GM18858 (cell line): Measurements from ENCODE around the gene CTSW.

ENCODE experiments used
- ATAC-seq: cut with Tn5 transposase; IDR thresholded peaks from one replicate; pipeline ENCODE4 v1.9.1; 2021; ENCODE audit not compliant: unreplicated experiment

Gene CTSW

DNA sequence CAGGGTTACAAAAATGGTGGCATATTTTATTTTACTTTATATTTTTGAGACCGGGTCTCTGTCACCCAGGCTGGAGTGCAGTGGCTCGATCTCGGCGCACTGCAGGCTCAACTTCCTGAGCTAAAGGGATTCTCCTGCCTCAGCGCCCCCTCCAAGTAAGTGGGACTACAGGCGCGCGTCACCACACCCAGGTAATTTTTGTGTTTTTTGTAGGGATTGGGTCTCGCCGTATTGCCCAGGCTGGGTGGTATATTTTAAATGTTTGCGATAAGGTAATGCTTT, 21.2 kb downstream of the CTSW start:
- no peak for ATAC-seq

DNA sequence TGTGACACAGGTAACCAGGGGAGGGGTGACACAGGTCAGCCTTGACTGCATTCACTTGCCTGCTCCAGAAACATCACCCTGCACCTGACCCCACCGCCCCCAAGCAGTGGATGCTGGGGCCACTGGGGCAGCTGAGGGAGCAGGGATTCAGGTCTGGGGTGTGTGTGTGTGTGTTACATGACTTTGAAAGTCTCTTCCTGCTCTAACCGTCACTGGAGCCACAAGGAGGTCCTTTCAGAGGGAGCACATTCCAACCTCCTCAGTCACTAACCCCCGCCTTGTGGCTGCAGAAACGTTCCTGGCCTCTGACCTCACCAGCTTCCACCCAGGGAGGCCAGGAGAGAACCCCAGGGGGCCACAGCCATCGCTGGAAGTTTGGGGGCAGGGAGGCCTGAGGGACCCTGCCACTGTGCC, 23.4 kb downstream of the CTSW start:
- ATAC-seq, result no peak

DNA sequence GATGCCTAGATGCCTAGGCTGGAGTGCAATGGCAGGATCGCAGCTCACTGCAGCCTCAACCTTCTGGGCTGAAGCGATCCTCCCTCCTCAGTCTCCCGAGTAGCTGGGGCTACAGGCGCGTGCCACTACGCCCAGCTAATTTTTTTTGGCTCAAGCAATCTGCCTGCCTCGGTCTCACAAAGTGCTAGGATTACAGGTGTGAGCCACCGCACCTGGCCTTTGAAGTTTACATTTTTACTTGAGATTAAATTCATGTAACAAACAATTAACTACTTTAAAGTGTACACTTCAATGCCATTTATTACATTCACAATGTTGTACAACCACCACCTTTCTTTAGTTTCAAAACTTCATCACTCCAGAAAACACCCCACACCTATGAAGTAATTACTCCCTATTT, 24.1 kb downstream of the CTSW start:
- no peak for ATAC-seq

DNA sequence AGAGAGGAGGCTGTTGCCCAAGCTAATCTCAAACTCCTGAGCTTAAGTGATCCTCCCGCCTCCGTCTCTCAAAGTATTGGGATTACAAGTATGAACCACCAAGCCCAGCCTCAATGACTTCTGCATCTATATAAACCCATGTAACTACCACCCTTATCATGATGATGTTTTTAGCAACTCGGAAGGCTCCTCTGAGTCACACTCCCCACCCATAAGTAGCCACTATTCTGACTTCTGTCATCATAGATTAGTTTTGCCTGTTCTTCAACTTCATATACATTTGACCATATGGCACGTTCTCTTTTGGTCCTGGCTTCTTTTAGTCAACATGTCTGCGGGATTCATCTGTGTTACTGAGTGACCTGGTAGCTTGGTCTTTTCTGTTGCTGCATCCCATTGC, 27.0 kb downstream of the CTSW start:
- no peak for ATAC-seq

DNA sequence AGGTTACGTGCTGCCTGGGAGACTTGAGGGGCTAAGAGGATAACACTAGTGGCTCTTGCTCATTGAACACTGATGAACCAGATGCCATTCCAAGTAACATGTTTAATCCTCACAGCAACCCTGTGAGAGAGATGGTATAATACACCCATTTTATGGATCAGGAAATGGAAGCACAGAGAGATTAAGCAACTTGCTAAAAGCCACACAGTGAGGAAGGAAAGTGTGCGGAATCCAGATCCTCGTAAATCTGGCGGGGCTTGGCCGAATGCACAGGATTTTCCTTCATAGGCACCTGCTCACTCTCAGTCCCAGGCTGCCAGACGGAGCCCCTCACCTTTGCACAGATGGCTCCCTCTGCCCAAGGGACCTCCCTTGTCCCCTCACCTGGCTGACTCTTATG, 28.2 kb downstream of the CTSW start:
- no peak for ATAC-seq

DNA sequence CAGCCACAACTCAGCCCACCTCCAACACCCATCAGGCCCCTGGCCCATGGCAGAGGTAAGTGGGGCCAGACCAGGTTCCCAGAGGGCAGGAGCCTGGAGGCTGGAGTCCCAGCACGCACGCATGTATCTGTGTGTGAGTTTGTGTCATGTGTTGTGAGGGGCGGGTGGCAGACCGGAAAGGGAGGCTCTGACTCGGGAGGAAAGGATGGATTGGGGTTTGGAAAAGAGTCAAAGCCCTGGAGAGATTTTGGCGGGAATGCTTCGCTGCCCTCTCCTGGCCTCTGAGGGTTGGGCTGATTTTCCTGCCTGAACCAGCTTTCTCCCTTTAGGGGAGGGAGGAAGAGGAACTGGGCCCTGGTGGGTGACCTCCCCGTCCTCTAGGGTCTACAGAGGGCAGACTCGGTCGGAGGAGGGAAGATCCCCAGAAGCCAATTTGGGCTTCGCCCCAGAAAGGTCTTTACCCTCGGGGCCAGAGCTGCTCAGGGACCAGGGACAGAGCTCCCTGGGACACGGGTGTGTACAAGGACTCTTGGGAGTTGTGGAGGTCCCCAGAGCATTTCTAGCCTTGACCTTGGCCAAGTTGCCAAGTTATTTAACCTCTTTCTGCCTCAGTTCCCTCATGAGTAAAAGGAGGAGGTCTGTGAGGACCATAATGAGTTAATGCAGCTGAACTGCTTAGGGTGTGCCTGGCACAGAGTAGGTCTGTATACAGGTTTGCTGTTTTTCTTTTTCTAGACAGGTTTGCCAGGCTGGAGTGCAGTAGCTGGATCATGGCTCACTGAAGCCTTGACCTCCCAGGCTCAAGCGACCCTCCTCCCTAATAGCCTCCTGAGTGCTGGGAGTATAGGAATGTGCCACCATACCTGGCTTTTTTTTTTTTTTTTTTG, 32.3 kb downstream of the CTSW start:
- no peak for ATAC-seq

DNA sequence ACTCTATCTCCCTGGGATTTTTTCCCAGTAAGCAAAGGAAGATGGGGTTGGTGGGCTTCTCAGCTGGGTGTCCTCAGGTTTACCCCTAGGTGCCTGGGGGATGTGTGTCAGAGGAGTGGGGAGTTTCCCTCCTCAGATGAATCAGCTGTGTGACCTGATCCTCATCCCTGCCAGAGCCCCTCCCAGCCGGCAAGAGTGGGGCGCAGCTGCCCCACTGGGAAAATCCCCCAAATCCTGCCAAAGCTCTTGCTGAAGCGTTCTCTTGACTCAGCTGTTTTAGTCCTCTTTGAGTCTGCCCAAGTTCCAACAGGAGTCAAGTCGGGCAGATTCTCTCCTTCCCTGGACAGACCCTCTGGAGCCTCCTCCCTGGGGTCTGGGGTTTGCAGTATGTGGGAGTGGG, 33.2 kb downstream of the CTSW start:
- no peak for ATAC-seq

DNA sequence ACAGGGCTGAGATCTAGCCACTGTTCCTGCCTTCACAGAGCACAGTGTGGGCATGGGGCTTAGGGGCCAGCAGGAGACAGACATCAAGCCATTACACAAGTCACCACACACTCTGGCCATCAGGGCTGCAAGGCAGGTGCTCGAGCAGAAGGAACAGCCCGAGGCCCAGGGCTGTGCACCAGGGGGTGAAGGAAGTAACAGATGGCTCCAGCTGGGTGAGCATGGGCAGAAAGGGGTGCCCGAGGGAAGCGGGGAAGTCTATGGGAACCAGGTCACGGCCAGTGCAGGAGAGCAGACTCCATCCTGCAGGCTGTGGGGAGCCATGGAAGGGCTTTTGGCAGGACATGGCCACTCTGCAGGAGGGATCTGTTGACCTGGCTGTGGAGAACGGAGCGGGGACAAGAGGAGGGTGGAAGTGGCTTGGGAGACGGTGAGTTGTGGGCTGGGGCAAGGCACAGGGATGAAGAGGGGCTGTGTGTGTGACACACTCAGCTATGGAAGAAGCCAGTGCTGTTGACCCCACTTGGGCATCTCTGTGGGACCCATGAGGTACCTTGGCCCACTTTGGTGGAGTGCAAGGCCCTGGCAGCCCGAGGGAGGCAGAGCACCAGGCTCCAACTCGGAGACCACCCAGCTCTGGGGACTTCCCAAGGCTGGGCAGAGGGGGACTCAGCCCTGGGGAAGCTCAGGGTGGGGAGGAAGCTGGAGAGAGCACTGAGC, 35.6 kb downstream of the CTSW start:
- ATAC-seq, result no peak

DNA sequence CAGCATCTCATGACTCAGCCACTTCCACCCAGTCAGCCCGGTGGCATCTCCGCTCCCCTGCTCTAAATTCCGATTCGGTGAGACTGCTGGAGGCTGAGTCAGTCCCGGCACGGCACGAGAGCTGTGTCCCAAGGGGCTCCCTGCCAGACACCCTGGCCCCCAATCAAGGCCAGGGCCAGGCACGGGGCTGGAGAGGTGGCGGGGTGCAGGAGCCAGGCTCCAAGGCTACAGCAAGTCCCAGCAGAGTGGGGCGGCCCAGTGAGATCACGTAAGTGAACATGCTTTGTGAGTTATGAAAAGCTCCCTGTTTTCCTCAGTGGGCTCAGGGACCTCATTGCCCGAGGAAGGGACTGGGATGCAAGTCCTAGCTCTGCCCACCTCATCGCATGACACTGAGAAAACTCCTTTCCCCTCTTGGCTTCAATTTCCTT, 36.2 kb downstream of the CTSW start:
- no peak for ATAC-seq

DNA sequence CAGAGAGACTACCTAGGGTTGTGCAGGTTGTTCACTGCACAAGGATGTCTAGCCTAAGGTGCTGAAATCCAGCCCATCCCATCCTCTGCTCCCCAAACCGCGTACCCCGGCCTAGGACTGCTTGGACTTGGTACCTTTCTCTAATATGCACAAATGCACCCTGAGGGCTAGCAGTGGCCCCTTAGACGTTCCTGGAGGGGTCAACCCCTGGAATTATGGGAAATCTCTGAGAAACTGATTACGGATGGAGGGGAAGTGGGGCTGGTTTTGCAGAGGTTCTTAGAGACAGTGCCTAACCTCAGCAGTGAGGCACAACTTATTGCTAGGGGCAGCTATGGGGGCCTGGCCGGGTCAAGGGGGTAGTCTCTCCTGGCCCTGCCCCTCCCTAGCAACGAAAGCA, 36.8 kb downstream of the CTSW start:
- ATAC-seq, result no peak

DNA sequence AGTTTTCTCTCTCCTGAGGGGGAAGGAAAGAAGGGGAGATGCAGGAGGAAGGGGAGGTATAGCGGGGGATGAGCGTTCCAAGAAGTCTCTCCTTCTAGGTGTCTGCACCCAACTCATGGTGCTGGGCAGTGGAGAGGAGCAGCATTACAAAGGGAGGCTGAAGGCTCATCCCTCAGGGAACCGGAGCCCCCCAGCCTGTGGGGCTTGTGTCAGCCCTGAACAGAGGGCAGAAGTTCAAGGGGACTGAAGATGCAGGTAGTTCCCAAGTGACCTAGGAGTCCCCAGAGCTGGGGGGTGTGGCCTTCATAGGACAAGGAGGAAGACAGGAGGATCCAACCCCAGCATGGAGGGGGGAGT, 37.4 kb downstream of the CTSW start:
- no peak for ATAC-seq

DNA sequence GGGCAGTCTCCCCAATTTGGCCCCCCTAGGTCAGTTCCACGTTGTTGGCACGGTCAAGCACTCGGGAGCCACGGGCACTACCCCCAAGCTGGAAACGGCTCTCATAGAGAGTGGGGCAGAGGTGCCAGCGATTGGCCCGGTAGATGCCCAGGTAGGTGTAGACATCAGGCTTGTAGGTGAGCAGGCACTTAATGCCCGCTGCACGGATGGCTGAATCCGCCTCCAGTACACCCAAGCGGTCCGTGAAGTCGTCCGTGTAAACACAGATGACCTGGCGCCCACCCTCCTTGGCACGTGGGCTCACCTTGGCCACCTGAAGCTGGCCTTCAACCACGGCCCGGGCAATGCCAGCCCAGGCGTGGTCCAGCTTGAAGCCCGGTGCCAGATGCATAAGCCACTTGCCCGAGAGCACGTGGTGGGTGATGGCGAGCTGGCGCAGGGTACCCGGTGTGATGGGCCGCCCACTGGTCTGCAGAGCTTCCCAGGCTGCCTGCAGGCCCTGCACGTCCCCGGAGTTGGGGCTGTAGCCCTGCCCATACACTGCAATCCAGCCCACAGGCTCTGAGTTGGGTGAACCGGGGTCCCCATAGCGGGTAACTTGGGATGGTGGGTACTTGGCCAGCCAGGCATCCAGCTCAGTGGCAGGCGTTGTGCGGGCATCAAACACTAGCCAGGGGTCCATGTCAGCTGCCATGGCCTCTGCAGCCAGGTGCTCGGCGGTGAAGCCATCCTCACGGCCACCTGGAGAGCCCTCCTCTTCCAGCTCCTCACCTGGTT, 38.0 kb downstream of the CTSW start:
- no peak for ATAC-seq

DNA sequence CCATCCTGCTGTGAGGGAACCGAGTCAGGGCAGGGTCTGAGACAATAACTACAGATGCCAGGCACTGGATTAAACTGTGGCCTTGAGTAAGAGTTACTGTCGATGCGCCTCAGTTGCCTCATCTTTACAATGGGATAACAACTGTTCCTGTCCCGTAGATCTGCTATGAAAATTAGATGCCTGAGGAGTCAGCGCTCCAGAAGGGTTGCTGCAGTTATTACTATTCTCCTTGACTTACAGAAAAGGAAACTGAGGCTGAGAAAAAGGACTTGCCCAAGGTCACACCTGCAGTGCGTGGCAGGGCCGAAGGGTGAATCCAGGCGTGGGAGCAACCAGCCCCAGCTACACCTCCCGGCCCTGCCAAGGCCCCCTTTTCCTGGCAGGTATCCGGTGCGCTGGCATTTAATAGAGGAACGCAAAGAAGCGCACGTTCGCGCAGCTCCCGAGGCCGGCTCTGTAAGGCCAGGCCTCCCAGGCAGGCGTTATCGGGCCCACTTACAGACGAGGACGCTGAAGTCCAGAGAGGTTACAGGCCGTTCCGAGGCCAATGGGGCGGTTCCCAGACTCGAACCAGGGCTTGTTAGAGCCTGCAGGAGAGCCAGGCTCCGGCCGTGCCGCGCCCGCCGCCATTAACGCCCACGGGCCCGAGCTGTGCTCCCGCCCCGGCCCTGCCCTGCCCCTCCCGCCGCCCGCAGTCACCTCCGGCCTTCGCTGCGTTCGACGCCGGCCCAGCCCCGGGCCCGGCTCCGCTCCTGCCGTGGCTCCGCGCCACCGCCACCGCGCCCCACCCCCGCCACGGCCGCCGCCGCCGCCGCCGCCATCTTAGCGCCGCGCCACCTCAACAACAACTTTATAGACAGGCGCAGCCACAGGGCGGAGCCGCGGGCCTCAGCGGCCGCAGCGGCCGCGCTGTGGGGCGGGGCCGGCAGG, 38.8 kb downstream of the CTSW start, which contains the start of gene C11orf68:
TSS of gene C11orf68 (minus strand) at position 852 of the 930 bp plus-strand sequence. CDS start at position 821, 31 bp downstream.
- ATAC-seq, result peak; percentile 31

DNA sequence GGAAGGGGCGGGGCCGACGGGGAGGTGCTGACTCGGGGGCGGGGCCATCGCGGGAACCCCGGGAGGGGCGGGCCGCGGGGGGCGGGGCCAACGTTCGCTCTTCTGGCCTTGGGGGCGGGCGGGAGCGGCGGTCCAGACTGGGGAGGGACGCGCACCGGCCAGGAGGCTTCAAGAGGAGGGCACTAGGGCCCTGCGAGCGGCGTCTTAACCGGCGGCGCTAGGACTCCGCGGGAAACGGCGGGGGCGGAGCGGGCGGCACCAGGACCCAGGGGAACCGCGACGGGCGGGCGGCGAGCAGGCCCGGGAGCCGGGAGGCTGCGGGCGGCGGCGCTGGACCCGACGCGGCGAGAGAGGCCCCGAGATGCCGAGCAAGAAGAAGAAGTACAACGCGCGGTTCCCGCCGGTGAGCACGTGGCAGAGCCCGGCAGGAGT, 39.5 kb downstream of the CTSW start, which contains the start of gene DRAP1:
TSS of gene DRAP1 (plus strand) at position 286 of the 432 bp plus-strand sequence. CDS start at position 362, 76 bp downstream.
- ATAC-seq, result peak; percentile 71

DNA sequence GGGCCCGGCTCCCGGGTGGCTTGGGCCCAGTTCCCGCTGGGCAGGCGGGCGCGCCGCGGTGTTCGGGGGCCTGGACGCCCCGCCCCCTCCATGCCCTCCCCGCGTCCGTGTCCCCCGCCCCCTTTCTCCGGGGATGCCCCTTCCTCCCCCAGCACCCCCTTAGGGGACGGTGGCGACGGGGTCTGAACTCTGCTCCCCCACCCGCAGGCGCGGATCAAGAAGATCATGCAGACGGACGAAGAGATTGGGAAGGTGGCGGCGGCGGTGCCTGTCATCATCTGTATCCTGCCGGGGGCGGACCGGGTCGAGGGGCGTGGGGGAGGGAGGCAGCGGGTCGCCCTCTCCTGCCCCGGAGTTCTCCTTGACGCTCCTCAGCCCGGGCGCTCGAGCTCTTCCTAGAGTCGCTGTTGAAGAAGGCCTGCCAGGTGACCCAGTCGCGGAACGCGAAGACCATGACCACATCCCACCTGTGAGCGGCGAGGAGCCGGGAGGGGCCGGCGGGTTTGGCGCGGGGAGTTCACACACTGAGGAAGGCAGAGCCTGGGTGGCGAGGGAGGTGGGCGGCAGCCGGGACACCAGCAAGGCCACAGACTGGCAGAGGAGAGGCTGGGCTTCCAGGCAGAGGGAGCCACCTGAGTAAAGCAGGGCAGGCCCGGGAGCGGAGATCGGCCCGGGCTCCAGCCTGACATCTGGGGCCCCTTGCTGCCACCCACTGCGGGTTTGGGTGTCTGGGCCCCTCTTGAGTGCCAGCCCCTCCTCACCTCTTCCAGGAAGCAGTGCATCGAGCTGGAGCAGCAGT, 40.1 kb downstream of the CTSW start:
- no peak for ATAC-seq

DNA sequence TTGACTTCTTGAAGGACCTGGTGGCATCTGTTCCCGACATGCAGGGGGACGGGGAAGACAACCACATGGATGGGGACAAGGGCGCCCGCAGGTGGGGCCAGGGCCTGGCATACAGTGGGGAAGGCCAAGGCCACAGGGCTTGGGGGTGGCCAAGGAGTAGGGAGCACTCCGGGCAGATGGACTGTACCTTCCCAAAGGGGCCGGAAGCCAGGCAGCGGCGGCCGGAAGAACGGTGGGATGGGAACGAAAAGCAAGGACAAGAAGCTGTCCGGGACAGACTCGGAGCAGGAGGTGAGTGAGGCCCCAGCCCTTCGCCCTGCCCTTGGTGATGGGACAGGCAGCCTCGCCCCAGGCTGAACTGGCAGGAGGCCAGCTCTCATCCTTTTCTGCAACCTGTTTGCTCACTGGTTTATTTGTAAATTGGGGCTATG, 40.8 kb downstream of the CTSW start:
- ATAC-seq, result no peak

DNA sequence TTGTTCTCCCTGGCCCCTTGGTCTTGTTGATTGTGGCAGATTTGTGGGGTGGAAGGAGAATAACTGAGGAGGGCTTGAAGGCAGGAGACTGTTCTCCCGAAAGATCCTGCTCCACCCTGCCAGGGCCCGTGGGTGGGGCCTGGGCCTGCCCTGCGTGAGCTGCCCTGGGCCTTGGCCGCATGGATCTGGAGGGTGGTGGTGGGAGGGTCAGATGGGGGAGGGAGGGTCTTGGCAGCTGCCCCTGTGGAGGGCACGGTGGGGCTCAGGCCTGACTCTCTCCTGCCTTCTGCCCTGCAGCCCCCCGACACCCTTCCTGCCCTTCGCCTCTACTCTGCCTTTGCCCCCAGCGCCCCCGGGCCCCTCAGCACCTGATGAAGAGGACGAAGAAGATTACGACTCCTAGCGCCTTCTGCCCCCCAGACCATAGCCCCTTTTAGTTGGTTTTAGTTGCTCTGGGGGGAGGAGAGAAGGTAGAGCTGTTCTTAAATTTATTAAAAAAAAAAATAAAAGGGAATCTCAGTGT, 41.5 kb downstream of the CTSW start:
- ATAC-seq, result no peak

DNA sequence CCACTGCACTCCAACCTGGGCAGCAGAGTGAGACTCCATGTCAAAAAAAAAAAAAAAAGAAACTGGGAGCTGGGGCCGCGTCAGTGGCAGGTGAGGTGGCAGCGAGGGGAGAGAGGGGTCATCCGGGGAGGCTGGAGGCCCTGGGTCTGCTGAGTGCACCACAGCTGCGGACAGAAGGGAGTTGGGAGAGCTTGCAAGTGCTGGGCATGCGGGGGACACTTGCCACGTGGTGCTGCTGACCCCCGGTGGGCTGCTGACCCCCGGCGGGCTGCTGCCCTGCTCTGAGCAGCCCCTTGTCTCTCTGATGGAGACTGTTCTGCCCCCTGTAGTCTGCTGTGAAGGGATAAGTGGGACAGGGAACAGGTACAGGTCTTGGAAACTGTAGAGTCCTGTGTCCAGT, 42.2 kb downstream of the CTSW start:
- ATAC-seq, result no peak

DNA sequence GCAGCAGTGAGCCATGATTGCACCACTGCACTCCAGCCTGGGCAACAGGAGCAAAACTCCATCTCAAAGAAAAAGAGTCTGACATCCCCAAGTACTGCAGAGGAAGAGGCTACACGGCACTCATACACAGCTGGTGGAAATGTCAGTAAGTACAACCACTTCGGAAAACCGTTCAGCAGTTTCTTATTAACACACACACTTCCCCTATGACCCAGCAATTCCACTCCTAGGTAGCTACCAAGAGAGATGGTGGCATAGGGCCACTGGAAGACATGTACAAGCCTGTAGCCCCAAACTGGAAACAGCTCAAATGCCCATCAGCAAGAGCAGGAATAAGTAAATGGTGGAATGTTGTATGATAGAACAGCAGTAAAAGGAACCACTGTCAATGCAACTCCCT, 42.9 kb downstream of the CTSW start:
- ATAC-seq, result no peak
